HEK293 (cell line): ENCODE data around the gene NID1.

Experiments used
- CTCF ChIP-seq: fragments of 450-650 bp; formaldehyde crosslinking; IDR thresholded peaks from 2 replicates; pipeline ENCODE4 v1.5.1; 2016; ENCODE audit warnings: missing biosample characterization, missing genetic modification characterization
- ZFP3 ChIP-seq: fragments of 450-650 bp; formaldehyde crosslinking; IDR thresholded peaks from 2 replicates; pipeline ENCODE4 v1.5.1; 2016; ENCODE audit warnings: low read depth, missing biosample characterization, missing genetic modification characterization

GRCh38 chr1:235976490-235976889, 88.4 kb downstream of the NID1 start:
- TF ChIP-seq CTCF (no peak), ZFP3 (tag by site-specific recombination) (no peak)
